Esophagus (tissue), 2 donors: ENCODE measurements around the gene GSE1. TPM values are rescaled to one million over a fixed set of nuclear protein-coding genes. Genes with fewer than 3 reads are reported as not detected.

Experiments used
- H3K27ac ChIP-seq, 2 donors: one replicate each; pipeline ENCODE4 v1.5.1; 2013; ENCODE audit warnings: low read depth in 2 of 2, mild to moderate bottlenecking in 2 of 2, inconsistent platforms in 1 of 2, low read length in 1 of 2, moderate library complexity in 1 of 2
- H3K27me3 ChIP-seq, 2 donors: one replicate each; pipeline ENCODE4 v1.6.1; 2013; ENCODE audit warnings: low read length in 2 of 2, control low read depth in 1 of 2, mild to moderate bottlenecking in 1 of 2; ENCODE audit not compliant: insufficient read depth in 2 of 2, control insufficient read depth in 1 of 2
- H3K36me3 ChIP-seq, 2 donors: one replicate each; pipeline ENCODE4 v1.6.1; 2013; ENCODE audit warnings: low read length in 1 of 2; ENCODE audit not compliant: control insufficient read depth in 2 of 2, insufficient read depth in 2 of 2
- H3K4me1 ChIP-seq, 2 donors: one replicate each; pipeline ENCODE4 v1.6.1; 2013; ENCODE audit warnings: low read length in 1 of 2; ENCODE audit not compliant: control insufficient read depth in 2 of 2, insufficient read depth in 2 of 2
- H3K4me3 ChIP-seq, 2 donors: one replicate each; pipeline ENCODE4 v1.5.1; 2013; ENCODE audit warnings: low read length in 2 of 2, mild to moderate bottlenecking in 2 of 2, low read depth in 1 of 2, moderate library complexity in 1 of 2
- H3K9me3 ChIP-seq, 2 donors: one replicate each; pipeline ENCODE4 v1.6.1; 2013; ENCODE audit warnings: mild to moderate bottlenecking in 2 of 2, low read depth in 1 of 2, low read length in 1 of 2, moderate library complexity in 1 of 2; ENCODE audit not compliant: control insufficient read depth in 2 of 2, insufficient read depth in 1 of 2
- WGBS, 2 donors: extraction: QIAGEN DNeasy Blood & Tissue Kit; methylation state at CpG; one replicate each; pipeline ENCODE4 v1.1.7; 2013; 5-methylcytosine and 5-hydroxymethylcytosine counted together
- polyA plus RNA-seq, 2 donors: library from polyadenylated mRNA; stranded (reverse); fragments of 200-250 nt; gene quantifications; one replicate each; pipeline ENCODE4 v1.2.3, GENCODE V29; 2013
- donor health status: healthy with polysubstance abuse.
- donor health status: Bipolar disorder and iron deficiency.

GSE1 gene
- polyA plus RNA-seq, 2 donors: 8.9 to 19.6 TPM

- 2 to 4% methylated on average over 39 of the region's 39 CpGs for WGBS, 2 donors
Measured at GRCh38 chr16:85610446-85611193, 2.5 kb upstream of the GSE1 start.

GRCh38 chr16:85611194-85611443, 2.0 kb upstream of the GSE1 start:
- Histone ChIP-seq H3K4me3 (peak overlapping the region; percentile 56 to 63), H3K27me3 (no peaks in the 10 kb centered on the region), H3K27ac (peak overlapping the region; percentile 93 to 95), H3K4me1 (peaks cover 6 to 18% of the 10 kb centered on the region in 2 donors), H3K9me3 (no peaks in the 10 kb centered on the region), H3K36me3 (no peaks in the 10 kb centered on the region)
- 2% methylated on average over 17 to 21 of the region's 21 CpGs for WGBS, 2 donors

More at GRCh38 chr16:85610446-85611193, 2.5 kb upstream of the GSE1 start:
- no peaks in the 10 kb centered on the region for H3K27me3 ChIP-seq
- peak overlapping the region; percentile 4 to 63 for H3K4me3 ChIP-seq
- peaks cover 5 to 13% of the 10 kb centered on the region in 2 donors for H3K4me1 ChIP-seq
- peak overlapping the region; percentile 93 to 95 for H3K27ac ChIP-seq
- no peaks in the 10 kb centered on the region for H3K9me3 ChIP-seq
- no peaks in the 10 kb centered on the region for H3K36me3 ChIP-seq

- no peaks in the 10 kb centered on the region for H3K9me3 ChIP-seq
- WGBS, 2 donors: 0% methylated on average over 55 to 84 of the region's 84 CpGs
- H3K27me3 ChIP-seq: no peaks in the 10 kb centered on the region
- H3K36me3 ChIP-seq: no peaks in the 10 kb centered on the region
- H3K4me3 ChIP-seq: peak overlapping the region; percentile 56 to 63
- H3K4me1 ChIP-seq: peaks cover 4 to 19% of the 10 kb centered on the region in 2 donors
- H3K27ac ChIP-seq: peak overlapping the region; percentile 90 to 95
Measured at GRCh38 chr16:85611444-85612190, 1.5 kb upstream of the GSE1 start.

GRCh38 chr16:85612191-85612800, 826 bp upstream of the GSE1 start:
- H3K4me3 ChIP-seq: peak overlapping the region; percentile 63 to 72
- H3K4me1 ChIP-seq: peaks cover 7 to 26% of the 10 kb centered on the region in 2 donors
- no peaks in the 10 kb centered on the region for H3K27me3 ChIP-seq
- H3K9me3 ChIP-seq: no peaks in the 10 kb centered on the region
- H3K27ac ChIP-seq: peak overlapping the region; percentile 95 to 97
- H3K36me3 ChIP-seq: no peaks in the 10 kb centered on the region
- WGBS, 2 donors: 0 to 1% methylated on average over 21 to 37 of the region's 38 CpGs

- Histone ChIP-seq H3K9me3 (no peaks in the 10 kb centered on the region), H3K27me3 (no peaks in the 10 kb centered on the region), H3K27ac (peak overlapping the region; percentile 95 to 97), H3K36me3 (no peaks in the 10 kb centered on the region), H3K4me3 (peak overlapping the region; percentile 63 to 72), H3K4me1 (peaks cover 12 to 36% of the 10 kb centered on the region in 2 donors)
- 1 to 2% methylated on average over 26 to 64 of the region's 67 CpGs for WGBS, 2 donors
Measured at GRCh38 chr16:85613604-85614337, 649 bp downstream of the GSE1 start.

- Histone ChIP-seq H3K36me3 (no peaks in the 10 kb centered on the region), H3K9me3 (no peaks in the 10 kb centered on the region), H3K27ac (peak overlapping the region; percentile 95 to 97), H3K4me3 (peak overlapping the region; percentile 63 to 72), H3K27me3 (no peaks in the 10 kb centered on the region), H3K4me1 (peaks cover 12 to 36% of the 10 kb centered on the region in 2 donors)
- WGBS, 2 donors: 16 to 34% methylated on average over 32 to 41 of the region's 41 CpGs
Measured at GRCh38 chr16:85614338-85615013, 1.4 kb downstream of the GSE1 start.

GRCh38 chr16:85615014-85615851, 2.1 kb downstream of the GSE1 start:
- Histone ChIP-seq H3K27me3 (no peaks in the 10 kb centered on the region), H3K27ac (peak overlapping the region; percentile 95 to 97), H3K36me3 (no peaks in the 10 kb centered on the region), H3K9me3 (no peaks in the 10 kb centered on the region), H3K4me3 (peak overlapping the region; percentile 63 to 72), H3K4me1 (peaks cover 10 to 32% of the 10 kb centered on the region in 2 donors)
- WGBS, 2 donors: 38 to 41% methylated on average over 37 to 39 of the region's 39 CpGs

- H3K4me1 ChIP-seq: peaks cover 10 to 28% of the 10 kb centered on the region in 2 donors
- peak overlapping the region; percentile 58 to 97 for H3K27ac ChIP-seq
- 31 to 38% methylated on average over 19 to 21 of the region's 21 CpGs for WGBS, 2 donors
- H3K36me3 ChIP-seq: no peaks in the 10 kb centered on the region
- H3K4me3 ChIP-seq: peak overlapping the region; percentile 0 to 39
- no peaks in the 10 kb centered on the region for H3K27me3 ChIP-seq
- H3K9me3 ChIP-seq: no peaks in the 10 kb centered on the region
Measured at GRCh38 chr16:85615852-85616606, 2.9 kb downstream of the GSE1 start.
